Measurements from ENCODE around the gene PDZD2.

DNA sequence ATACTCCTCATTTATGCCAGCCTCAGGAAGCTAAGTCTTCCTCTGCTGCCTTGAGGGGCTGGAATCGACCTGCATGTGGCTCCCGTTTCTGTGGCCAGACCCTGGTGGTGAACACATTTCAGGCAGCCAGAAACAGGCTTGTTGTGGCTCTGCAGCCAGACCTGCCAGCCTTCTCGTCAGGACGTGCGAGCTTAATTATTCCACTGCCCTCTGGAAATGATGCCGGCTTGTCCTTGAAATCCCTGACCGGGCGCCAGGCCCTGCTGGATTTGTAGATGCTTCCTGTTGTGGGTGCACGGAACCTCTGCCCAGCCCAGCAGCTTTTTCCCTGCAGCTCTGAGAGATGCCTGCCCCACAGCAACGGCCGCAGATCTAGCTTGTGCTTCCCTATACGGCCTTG is 41.6 kb downstream of the PDZD2 start:
- TF ChIP-seq POLR2AphosphoS5 (IDR thresholded peaks at IDR 0.05) (no peak), CTCF (IDR thresholded peaks at IDR 0.05; ENCODE audit: poor library complexity, severe bottlenecking) (no peak)
- TF ChIP-seq, protein P1, sequence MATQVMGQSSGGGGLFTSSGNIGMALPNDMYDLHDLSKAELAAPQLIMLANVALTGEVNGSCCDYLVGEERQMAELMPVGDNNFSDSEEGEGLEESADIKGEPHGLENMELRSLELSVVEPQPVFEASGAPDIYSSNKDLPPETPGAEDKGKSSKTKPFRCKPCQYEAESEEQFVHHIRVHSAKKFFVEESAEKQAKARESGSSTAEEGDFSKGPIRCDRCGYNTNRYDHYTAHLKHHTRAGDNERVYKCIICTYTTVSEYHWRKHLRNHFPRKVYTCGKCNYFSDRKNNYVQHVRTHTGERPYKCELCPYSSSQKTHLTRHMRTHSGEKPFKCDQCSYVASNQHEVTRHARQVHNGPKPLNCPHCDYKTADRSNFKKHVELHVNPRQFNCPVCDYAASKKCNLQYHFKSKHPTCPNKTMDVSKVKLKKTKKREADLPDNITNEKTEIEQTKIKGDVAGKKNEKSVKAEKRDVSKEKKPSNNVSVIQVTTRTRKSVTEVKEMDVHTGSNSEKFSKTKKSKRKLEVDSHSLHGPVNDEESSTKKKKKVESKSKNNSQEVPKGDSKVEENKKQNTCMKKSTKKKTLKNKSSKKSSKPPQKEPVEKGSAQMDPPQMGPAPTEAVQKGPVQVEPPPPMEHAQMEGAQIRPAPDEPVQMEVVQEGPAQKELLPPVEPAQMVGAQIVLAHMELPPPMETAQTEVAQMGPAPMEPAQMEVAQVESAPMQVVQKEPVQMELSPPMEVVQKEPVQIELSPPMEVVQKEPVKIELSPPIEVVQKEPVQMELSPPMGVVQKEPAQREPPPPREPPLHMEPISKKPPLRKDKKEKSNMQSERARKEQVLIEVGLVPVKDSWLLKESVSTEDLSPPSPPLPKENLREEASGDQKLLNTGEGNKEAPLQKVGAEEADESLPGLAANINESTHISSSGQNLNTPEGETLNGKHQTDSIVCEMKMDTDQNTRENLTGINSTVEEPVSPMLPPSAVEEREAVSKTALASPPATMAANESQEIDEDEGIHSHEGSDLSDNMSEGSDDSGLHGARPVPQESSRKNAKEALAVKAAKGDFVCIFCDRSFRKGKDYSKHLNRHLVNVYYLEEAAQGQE (IDR thresholded peaks at IDR 0.05; ENCODE audit: borderline replicate concordance) = no peak
